HFF-Myc (cell line): ENCODE measurements around the gene LY6G5C.

Experiments used
- DNase-seq: peaks from one replicate; pipeline ENCODE4 v3.0.0-alpha.2; 2011; ENCODE audit warnings: low read depth; ENCODE audit errors: extremely low read depth
- H3K4me3 ChIP-seq: replicated peaks from 2 replicates; pipeline ENCODE4 v1.5.1; 2011; ENCODE audit warnings: low read depth, mild to moderate bottlenecking, control low read depth, low read length
- CTCF ChIP-seq: IDR thresholded peaks from 2 replicates; pipeline ENCODE4 v1.5.1; 2012; ENCODE audit warnings: mild to moderate bottlenecking, low read depth, low read length, control low read depth; ENCODE audit errors: missing control alignments

The LY6G5C gene

GRCh38 chr6:31727034-31727716, 46.3 kb upstream of the LY6G5C start:
- TF ChIP-seq CTCF: no peak
- no peak for DNase-seq

GRCh38 chr6:31725502-31726350, 44.9 kb upstream of the LY6G5C start:
- H3K4me3 ChIP-seq: no peak overlapping the region
- TF ChIP-seq CTCF: no peak
- DNase-seq: no peak

More at GRCh38 chr6:31727034-31727716, 46.3 kb upstream of the LY6G5C start:
- H3K4me3 ChIP-seq: no peak overlapping the region

GRCh38 chr6:31723980-31724691, 43.3 kb upstream of the LY6G5C start:
- no peak overlapping the region for H3K4me3 ChIP-seq
- DNase-seq: no peak
- no peak for TF ChIP-seq CTCF

GRCh38 chr6:31723245-31723979, 42.5 kb upstream of the LY6G5C start, which contains the start of gene MPIG6B:
Gene MPIG6B (plus strand): TSS chr6:31723373. CDS start chr6:31723384, 11 bp downstream.
- TF ChIP-seq CTCF: no peak
- DNase-seq: no peak
- no peak within 1 kb of the TSS for H3K4me3 ChIP-seq

- TF ChIP-seq CTCF: no peak
- no peak for DNase-seq
- H3K4me3 ChIP-seq: no peak overlapping the region
These were observed 41.3 kb upstream of the LY6G5C start for GRCh38 chr6:31722173-31722572.

- no peak within 1 kb of the TSS for H3K4me3 ChIP-seq
- TF ChIP-seq CTCF: no peak
- DNase-seq: no peak
These were observed 40.6 kb upstream of the LY6G5C start, which contains the start of gene LY6G6C for GRCh38 chr6:31721351-31722020. Gene LY6G6C (minus strand): TSS chr6:31721746. CDS start chr6:31721679, 67 bp downstream.
